ENCODE results near the gene HRH4.

HRH4 gene

GRCh38 chr18:24490539-24490938 is 30.1 kb downstream of the HRH4 start:
- TF ChIP-seq, protein P1, sequence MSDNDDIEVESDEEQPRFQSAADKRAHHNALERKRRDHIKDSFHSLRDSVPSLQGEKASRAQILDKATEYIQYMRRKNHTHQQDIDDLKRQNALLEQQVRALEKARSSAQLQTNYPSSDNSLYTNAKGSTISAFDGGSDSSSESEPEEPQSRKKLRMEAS (IDR thresholded peaks at IDR 0.05; ENCODE audit: low read depth, low read length) = no peak
- TF ChIP-seq POLR2A (IDR thresholded peaks at IDR 0.05; ENCODE audit: extremely low read depth, insufficient read length) = no peak
- TF ChIP-seq MYC (IDR thresholded peaks at IDR 0.05; ENCODE audit: low read depth, low read length) = no peak
- TF ChIP-seq, protein P2, sequence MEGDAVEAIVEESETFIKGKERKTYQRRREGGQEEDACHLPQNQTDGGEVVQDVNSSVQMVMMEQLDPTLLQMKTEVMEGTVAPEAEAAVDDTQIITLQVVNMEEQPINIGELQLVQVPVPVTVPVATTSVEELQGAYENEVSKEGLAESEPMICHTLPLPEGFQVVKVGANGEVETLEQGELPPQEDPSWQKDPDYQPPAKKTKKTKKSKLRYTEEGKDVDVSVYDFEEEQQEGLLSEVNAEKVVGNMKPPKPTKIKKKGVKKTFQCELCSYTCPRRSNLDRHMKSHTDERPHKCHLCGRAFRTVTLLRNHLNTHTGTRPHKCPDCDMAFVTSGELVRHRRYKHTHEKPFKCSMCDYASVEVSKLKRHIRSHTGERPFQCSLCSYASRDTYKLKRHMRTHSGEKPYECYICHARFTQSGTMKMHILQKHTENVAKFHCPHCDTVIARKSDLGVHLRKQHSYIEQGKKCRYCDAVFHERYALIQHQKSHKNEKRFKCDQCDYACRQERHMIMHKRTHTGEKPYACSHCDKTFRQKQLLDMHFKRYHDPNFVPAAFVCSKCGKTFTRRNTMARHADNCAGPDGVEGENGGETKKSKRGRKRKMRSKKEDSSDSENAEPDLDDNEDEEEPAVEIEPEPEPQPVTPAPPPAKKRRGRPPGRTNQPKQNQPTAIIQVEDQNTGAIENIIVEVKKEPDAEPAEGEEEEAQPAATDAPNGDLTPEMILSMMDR (IDR thresholded peaks at IDR 0.05; ENCODE audit: low read depth, low read length) = no peak
- DNase-seq (ENCODE audit: low read depth) = no peak
- H3K4me3 ChIP-seq (ENCODE audit: low read depth, low read length) = no peak overlapping the region

- DNase-seq (ENCODE audit: low read depth) = no peak
- no peak for TF ChIP-seq MYC (IDR thresholded peaks at IDR 0.05; ENCODE audit: low read depth, low read length)
- no peak for TF ChIP-seq POLR2A (IDR thresholded peaks at IDR 0.05; ENCODE audit: extremely low read depth, insufficient read length)
- TF ChIP-seq, protein P2 (IDR thresholded peaks at IDR 0.05; ENCODE audit: low read depth, low read length) = no peak
- TF ChIP-seq, protein P1 (IDR thresholded peaks at IDR 0.05; ENCODE audit: low read depth, low read length) = no peak
- H3K4me3 ChIP-seq (ENCODE audit: low read depth, low read length) = no peak overlapping the region
Observed at GRCh38 chr18:24491927-24492834, 31.7 kb downstream of the HRH4 start.

DNA sequence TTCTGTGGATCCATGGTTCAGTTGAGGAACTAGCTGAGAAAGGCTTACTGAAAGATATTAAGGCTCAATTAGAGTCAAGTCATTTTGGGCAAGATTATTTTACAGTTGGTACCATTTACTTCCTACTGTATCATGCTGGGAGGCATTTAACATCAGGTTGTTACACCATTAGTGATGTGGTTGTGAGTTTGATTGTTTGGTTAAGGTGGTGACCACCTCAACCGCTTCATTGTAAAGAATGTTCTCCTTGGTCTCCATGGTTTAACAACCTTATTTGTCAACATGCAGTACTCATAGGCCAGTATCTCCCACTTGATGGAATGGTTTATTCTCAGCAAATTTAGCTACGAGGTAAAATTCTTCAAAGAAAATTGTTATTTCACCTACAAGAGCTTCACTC is 34.1 kb downstream of the HRH4 start:
- TF ChIP-seq MYC (IDR thresholded peaks at IDR 0.05; ENCODE audit: low read depth, low read length) = no peak
- TF ChIP-seq, protein P2 (IDR thresholded peaks at IDR 0.05; ENCODE audit: low read depth, low read length) = no peak
- TF ChIP-seq POLR2A (IDR thresholded peaks at IDR 0.05; ENCODE audit: extremely low read depth, insufficient read length) = no peak
- TF ChIP-seq, protein P1 (IDR thresholded peaks at IDR 0.05; ENCODE audit: low read depth, low read length) = no peak

GRCh38 chr18:24497031-24497754 is 36.8 kb downstream of the HRH4 start:
- no peak overlapping the region for H3K4me3 ChIP-seq (ENCODE audit: low read depth, low read length)
- no peak for TF ChIP-seq POLR2A (IDR thresholded peaks at IDR 0.05; ENCODE audit: extremely low read depth, insufficient read length)
- TF ChIP-seq, protein P2 (IDR thresholded peaks at IDR 0.05; ENCODE audit: low read depth, low read length) = no peak
- no peak for TF ChIP-seq MYC (IDR thresholded peaks at IDR 0.05; ENCODE audit: low read depth, low read length)
- TF ChIP-seq, protein P1 (IDR thresholded peaks at IDR 0.05; ENCODE audit: low read depth, low read length) = no peak
- no peak for DNase-seq (ENCODE audit: low read depth)

More for the DNA sequence above, 34.1 kb downstream of the HRH4 start:
- no peak overlapping the region for H3K4me3 ChIP-seq (ENCODE audit: low read depth, low read length)
- DNase-seq (ENCODE audit: low read depth) = no peak

- no peak for DNase-seq (ENCODE audit: low read depth)
- TF ChIP-seq, protein P2 (IDR thresholded peaks at IDR 0.05; ENCODE audit: low read depth, low read length) = no peak
- TF ChIP-seq MYC (IDR thresholded peaks at IDR 0.05; ENCODE audit: low read depth, low read length) = no peak
- TF ChIP-seq, protein P1 (IDR thresholded peaks at IDR 0.05; ENCODE audit: low read depth, low read length) = no peak
- no peak for TF ChIP-seq POLR2A (IDR thresholded peaks at IDR 0.05; ENCODE audit: extremely low read depth, insufficient read length)
- H3K4me3 ChIP-seq (ENCODE audit: low read depth, low read length) = no peak overlapping the region
Observed at GRCh38 chr18:24499814-24500213, 39.4 kb downstream of the HRH4 start.
